OCI-M2 (cell line): ENCODE measurements around the gene LILRA5.
"Not testable (repeated sequence)": the region's sequence is repeated elsewhere in the genome, so short reads cannot be mapped to it uniquely, and the experiment has no call there.

Experiments
- DNase-seq: peaks from one replicate; lab custom pipeline; 2025; ENCODE audit not compliant: unreplicated experiment; lab: John Stamatoyannopoulos, UW

Gene LILRA5

GRCh38 chr19:54277111-54277615 lies 35.8 kb downstream of the LILRA5 start:
- DNase-seq, result not testable (repeated sequence)

DNA sequence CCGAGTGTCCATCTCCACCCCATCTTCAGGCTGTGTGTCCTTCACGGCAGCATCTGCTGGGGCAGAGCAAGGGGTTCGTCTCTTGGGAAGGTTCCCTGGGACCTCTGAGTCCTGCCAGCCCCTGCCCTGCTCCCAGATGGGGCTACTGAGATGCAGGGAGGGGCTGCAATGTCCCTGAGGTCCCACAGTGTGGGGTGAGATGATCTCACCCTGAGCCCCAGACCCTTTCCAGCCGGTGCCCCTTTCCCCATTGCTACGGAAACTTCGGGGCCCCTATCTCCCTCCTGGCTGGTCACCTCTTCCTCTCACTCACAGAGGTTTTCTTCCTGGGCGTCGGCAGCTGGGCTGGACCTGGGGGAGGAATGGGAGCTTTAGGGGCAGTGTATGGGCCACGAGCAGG lies 37.0 kb downstream of the LILRA5 start:
- no peak for DNase-seq

DNA sequence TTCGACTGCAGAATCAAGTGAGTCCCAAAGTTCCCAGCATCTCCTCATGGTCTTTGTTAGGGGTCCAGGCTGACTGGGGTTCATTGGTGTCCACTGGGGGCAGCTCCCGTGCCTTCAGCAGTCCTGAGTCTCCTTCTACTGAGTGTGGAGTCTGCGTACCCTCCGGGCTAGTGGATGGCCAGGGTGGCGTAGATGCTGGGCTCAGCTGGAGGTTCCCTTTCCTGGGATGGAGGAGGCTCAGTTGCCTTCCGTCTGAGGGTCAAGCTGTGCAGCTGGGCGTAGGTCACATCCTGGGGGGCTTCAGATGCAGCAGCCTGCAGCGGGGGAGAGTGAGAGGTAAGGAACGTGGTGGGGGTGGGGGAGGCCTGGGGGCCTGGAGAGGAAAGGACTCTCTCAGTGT lies 38.5 kb downstream of the LILRA5 start:
- not testable (repeated sequence) for DNase-seq

DNA sequence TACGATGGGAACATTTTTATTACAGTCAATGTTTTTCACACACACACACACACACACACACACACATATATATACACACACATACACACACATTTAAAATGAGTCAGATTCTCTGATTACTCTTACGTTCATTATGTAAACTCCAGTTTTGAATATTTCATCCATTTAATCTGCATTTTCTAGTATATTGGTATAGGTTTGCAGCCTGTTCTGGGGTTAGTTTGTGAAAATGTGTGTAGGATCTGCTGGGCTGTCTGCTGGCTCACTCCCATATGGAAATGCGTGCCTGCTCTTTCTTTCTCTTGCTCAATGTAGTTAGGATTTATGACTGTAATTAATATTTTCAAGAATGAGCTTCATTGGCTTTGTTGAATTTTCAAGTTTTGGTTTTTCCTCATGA lies 39.1 kb downstream of the LILRA5 start:
- DNase-seq, result no peak

DNA sequence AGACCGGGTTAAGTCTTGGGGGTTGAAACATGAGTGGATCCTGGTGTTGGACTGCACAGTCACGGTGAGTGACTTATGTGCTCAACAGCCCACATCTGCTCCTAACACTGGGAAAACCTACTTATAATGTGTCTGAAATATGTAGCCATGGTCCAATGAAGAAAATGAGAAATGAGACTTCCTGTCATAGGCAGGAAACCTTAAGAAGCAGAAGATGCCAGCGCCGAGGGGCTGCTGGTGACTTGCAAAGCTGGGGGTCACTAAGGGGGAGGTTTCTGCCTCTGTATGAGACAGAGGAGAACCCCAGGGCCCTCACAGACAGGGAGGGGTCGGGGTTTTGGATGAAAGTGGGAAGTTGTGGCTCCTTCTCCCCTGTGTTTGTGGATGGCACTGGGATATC lies 40.8 kb downstream of the LILRA5 start:
- not testable (repeated sequence) for DNase-seq

DNA sequence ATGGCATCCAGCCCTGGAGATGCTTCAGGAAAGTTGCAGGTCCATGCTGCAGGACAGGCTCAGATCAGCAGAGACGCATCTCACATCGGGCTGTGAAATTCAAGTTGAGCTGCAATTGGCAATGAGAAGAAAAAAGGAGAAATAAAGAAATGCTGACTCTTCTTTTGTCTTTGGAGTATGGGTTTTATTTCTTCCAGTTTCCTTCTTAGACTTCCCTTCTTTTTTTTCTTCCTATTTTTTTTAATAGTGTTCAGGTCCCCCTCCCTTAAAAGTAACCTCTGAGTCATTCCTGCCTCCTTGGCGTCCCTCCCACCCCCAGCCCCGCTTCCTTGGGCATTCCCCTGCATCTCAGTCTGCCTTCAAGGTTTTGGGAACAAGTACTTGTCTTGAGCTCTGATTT lies 41.4 kb downstream of the LILRA5 start:
- DNase-seq, result not testable (repeated sequence)

GRCh38 chr19:54271106-54271505 lies 41.9 kb downstream of the LILRA5 start:
- no peak for DNase-seq

DNA sequence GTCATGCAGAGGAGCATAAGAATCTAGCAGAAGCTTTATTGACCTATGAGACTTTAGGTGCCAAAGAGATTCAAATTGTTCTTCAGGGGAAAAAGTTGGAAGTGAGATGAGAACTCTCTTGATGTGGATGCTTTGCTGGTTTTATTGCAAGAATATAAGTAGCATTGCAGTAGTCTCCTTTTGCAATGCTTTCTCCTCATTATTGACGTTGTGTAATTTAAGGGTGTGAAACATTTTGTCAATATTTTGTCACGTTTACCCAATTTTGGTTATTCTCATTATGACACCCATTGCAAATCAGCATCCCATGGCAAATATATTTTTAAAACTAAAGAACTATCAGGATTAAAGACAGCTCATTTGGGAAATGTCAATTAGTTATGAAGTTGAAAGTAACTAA lies 44.0 kb downstream of the LILRA5 start:
- no peak for DNase-seq

- DNase-seq, result peak; percentile 13
Observed at GRCh38 chr19:54266133-54266532, 46.8 kb downstream of the LILRA5 start.

DNA sequence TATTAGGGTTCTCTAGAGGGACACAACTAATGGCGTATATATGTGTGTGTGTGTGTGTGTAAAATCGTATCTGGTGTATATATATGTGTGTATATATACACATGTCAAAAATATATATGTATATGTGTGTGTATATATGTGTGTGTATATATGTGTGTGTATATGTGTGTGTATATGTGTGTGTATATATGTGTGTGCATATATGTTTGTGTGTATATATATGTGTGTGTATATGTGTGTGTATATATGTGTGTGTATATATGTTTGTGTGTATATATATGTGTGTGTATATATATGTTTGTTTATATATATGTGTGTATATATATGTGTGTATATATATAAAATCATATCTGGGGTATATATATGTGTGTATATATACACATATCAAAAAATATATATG lies 50.5 kb downstream of the LILRA5 start:
- DNase-seq, result no peak

- DNase-seq, result no peak
Observed at GRCh38 chr19:54262066-54262465, 50.9 kb downstream of the LILRA5 start.

DNA sequence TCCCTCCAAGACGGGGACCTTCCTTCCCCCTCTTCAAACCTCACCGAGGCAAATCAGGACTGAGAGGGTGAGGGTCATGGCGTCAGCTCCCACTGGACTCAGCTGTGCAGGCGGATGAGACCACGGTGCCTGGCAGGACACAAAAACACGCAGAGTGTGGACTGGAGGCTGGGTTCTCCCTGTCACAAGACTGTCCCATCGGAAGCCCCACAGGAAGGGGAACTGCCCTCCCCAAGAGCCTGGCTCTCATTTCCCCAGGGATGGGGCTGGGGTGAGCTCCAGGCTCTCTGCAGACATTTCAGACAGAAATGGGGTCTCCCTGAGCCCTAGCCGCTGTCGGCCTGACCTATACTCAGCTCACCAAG lies 55.9 kb downstream of the LILRA5 start, which contains the start of gene LILRB5:
Gene LILRB5 (minus strand): TSS at position 158 of the 365 bp plus-strand sequence. CDS start 80 bp downstream, at position 78.
- no peak for DNase-seq
